Upper lobe of left lung (tissue), 6 donors: ENCODE measurements around the gene SMYD3. TPM values are rescaled to one million over a fixed set of nuclear protein-coding genes. Genes with fewer than 3 reads are reported as not detected.

Experiments used
- ATAC-seq, 2 donors: fragments of 200-7000 bp; cut with Tn5 transposase; one replicate each; pipeline ENCODE4 v1.9.1; 2022; ENCODE audit warnings: mild to moderate bottlenecking in 2 of 2, moderate library complexity in 2 of 2; ENCODE audit not compliant: low FRiP score in 2 of 2
- DNase-seq, 2 donors: peaks; one replicate each; pipeline ENCODE4 v3.0.0-alpha.2; 2019 to 2020
- H3K27ac ChIP-seq, 4 donors: fragments of 200-600 bp; sonication (generic); one replicate each; pipeline ENCODE4 v1.5.1; 2016 to 2019
- H3K27me3 ChIP-seq, 4 donors: fragments of 200-600 bp; sonication (generic); one replicate each; pipeline ENCODE4 v1.5.1; 2017 to 2019
- H3K36me3 ChIP-seq, 4 donors: fragments of 200-600 bp; sonication (generic); one replicate each; pipeline ENCODE4 v1.5.1; 2016 to 2019
- H3K4me1 ChIP-seq, 4 donors: fragments of 200-600 bp; sonication (generic); one replicate each; pipeline ENCODE4 v1.5.1; 2018 to 2019
- H3K4me3 ChIP-seq, 4 donors: fragments of 200-600 bp; sonication (generic); one replicate each; pipeline ENCODE4 v1.5.1; 2017 to 2019; ENCODE audit warnings: mild to moderate bottlenecking in 2 of 4, moderate library complexity in 1 of 4
- H3K9me3 ChIP-seq, 4 donors: fragments of 200-600 bp; sonication (generic); one replicate each; pipeline ENCODE4 v1.5.1; 2018 to 2019
- CTCF ChIP-seq, 6 experiments: fragments of 450-650 bp in 4 of 6; fragments of 200-600 bp in 2 of 6; sonication (generic) in 2 of 6; IDR thresholded peaks; one replicate each; pipeline ENCODE4 v1.5.1; 2016 to 2019; ENCODE audit warnings: antibody characterized with exemption in 6 of 6
- EP300 ChIP-seq, 4 donors: sonication (generic); formaldehyde crosslinking; IDR thresholded peaks; one replicate each; pipeline ENCODE4 v1.5.1; 2017; ENCODE audit warnings: antibody characterized with exemption in 4 of 4, control low read depth in 2 of 4
- POLR2A ChIP-seq, 4 donors: fragments of 450-650 bp; IDR thresholded peaks; one replicate each; pipeline ENCODE4 v1.5.1; 2016 to 2017; ENCODE audit warnings: antibody characterized with exemption in 4 of 4, mild to moderate bottlenecking in 2 of 4
- POLR2AphosphoS5 ChIP-seq, 2 donors: sonication (generic); formaldehyde crosslinking; IDR thresholded peaks; one replicate each; pipeline ENCODE4 v1.5.1; 2017; ENCODE audit warnings: antibody characterized with exemption in 2 of 2
- WGBS, 2 donors: methylation state at CpG; one replicate each; pipeline ENCODE4 v1.1.5; 2017 to 2018; 5-methylcytosine and 5-hydroxymethylcytosine counted together
- total RNA-seq, 6 donors: library from RNA; depleted of rRNA in 4 of 6; stranded (reverse); fragments of >200 nt in 4 of 6; gene quantifications; one replicate each; pipeline versions ENCODE4 v1.1.0 to v1.2.1, GENCODE V29; 2016 to 2021
- donor health status: DM: no; HTN: no; CAD: no; lungs with moderate emphysema.
- donor health status: DM: no; HTN: yes; CAD: no; lungs with severe emphysema.

SMYD3 gene
- total RNA-seq, 6 donors from 2014 or later: 22.7 to 109 (median 34.0) TPM

GRCh38 chr1:245859493-245860114 is 647.5 kb downstream of the SMYD3 start:
- no peak overlapping the region for H3K27ac ChIP-seq
- peaks cover 0 to 4% (median 0%) of the 10 kb centered on the region in 4 donors for H3K36me3 ChIP-seq
- TF ChIP-seq CTCF (IDR thresholded peaks at IDR 0.05) (no peak), EP300 (IDR thresholded peaks at IDR 0.05) (no peak), POLR2AphosphoS5 (IDR thresholded peaks at IDR 0.05) (no peak), POLR2A (IDR thresholded peaks at IDR 0.05) (no peak)
- H3K4me1 ChIP-seq: peaks cover 0 to 12% (median 3%) of the 10 kb centered on the region in 4 donors
- DNase-seq (no peak), ATAC-seq (no peak)
- 78 to 93% methylated on average over 9 of the region's 9 CpGs for WGBS, 2 donors
- H3K9me3 ChIP-seq: no peaks in the 10 kb centered on the region
- H3K4me3 ChIP-seq: no peak overlapping the region
- no peaks in the 10 kb centered on the region for H3K27me3 ChIP-seq

- WGBS, 2 donors: 76 to 89% methylated on average over 7 of the region's 7 CpGs
- peaks cover 0 to 12% (median 3%) of the 10 kb centered on the region in 4 donors for H3K4me1 ChIP-seq
- no peak overlapping the region for H3K27ac ChIP-seq
- H3K36me3 ChIP-seq: peaks cover 0 to 4% (median 0%) of the 10 kb centered on the region in 4 donors
- no peak overlapping the region for H3K4me3 ChIP-seq
- DNase-seq: no peak
- no peaks in the 10 kb centered on the region for H3K27me3 ChIP-seq
- ATAC-seq: no peak
- no peak for TF ChIP-seq POLR2A (IDR thresholded peaks at IDR 0.05)
- TF ChIP-seq CTCF (IDR thresholded peaks at IDR 0.05): no peak
- TF ChIP-seq POLR2AphosphoS5 (IDR thresholded peaks at IDR 0.05): no peak
- no peak for TF ChIP-seq EP300 (IDR thresholded peaks at IDR 0.05)
- no peaks in the 10 kb centered on the region for H3K9me3 ChIP-seq
These were observed 648.2 kb downstream of the SMYD3 start for GRCh38 chr1:245858722-245859492.

- Histone ChIP-seq H3K27ac (no peak overlapping the region), H3K36me3 (peaks cover 0 to 4% (median 0%) of the 10 kb centered on the region in 4 donors), H3K4me1 (peaks cover 0 to 12% (median 3%) of the 10 kb centered on the region in 4 donors), H3K9me3 (no peaks in the 10 kb centered on the region), H3K4me3 (no peak overlapping the region), H3K27me3 (no peaks in the 10 kb centered on the region)
- 91 to 93% methylated on average over 13 of the region's 13 CpGs for WGBS, 2 donors
- ATAC-seq (no peak), DNase-seq (no peak)
- TF ChIP-seq EP300 (IDR thresholded peaks at IDR 0.05) (no peak), POLR2AphosphoS5 (IDR thresholded peaks at IDR 0.05) (no peak), POLR2A (IDR thresholded peaks at IDR 0.05) (no peak), CTCF (IDR thresholded peaks at IDR 0.05) (no peak)
These were observed 648.9 kb downstream of the SMYD3 start for GRCh38 chr1:245858022-245858721.

DNA sequence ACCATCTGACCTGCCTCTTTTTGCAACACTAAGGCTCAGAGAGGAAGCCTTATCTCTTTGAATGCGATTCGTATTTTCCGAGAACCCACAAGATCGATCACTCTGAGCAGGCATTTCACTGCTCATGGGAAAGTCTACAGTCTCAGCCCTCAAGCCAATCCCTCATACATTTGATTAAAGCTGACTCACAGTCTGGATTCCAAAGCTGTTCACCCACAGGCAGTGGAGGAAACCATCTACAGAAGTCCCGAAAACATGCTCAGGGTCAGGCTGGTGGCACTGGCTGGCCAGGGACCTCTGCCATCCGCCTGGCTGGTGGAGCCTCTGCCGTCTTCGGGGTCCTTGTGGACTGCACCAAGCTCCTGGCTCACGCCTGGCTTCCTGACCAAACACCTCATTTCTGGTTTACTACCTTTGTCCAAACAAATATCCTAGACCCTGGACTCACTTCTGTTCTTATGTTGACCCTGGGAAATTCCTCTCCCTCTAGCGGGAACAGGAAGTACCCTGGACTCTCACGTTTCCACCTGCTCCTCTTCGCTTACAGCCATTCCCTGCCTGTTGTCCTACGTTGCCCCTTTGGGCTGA is 650.0 kb downstream of the SMYD3 start:
- H3K36me3 ChIP-seq: peaks cover 0 to 4% (median 0%) of the 10 kb centered on the region in 4 donors
- H3K27ac ChIP-seq: no peak overlapping the region
- no peaks in the 10 kb centered on the region for H3K27me3 ChIP-seq
- no peaks in the 10 kb centered on the region for H3K9me3 ChIP-seq
- peak in 1 of 2 donors; percentile 45 for DNase-seq
- ATAC-seq: no peak
- peaks cover 0 to 12% (median 3%) of the 10 kb centered on the region in 4 donors for H3K4me1 ChIP-seq
- H3K4me3 ChIP-seq: no peak overlapping the region
- no peak for TF ChIP-seq POLR2AphosphoS5 (IDR thresholded peaks at IDR 0.05)
- TF ChIP-seq EP300 (IDR thresholded peaks at IDR 0.05): no peak
- TF ChIP-seq CTCF (IDR thresholded peaks at IDR 0.05): no peak
- no peak for TF ChIP-seq POLR2A (IDR thresholded peaks at IDR 0.05)
- 62 to 89% methylated on average over 10 to 13 of the region's 13 CpGs for WGBS, 2 donors
